ENCODE measurements around the gene FUNDC2. TPM values are rescaled to one million over a fixed set of nuclear protein-coding genes. Genes with fewer than 3 reads are reported as not detected.
"Not testable (repeated sequence)": the region's sequence is repeated elsewhere in the genome, so short reads cannot be mapped to it uniquely, and the experiment has no call there.

FUNDC2 gene
- total RNA-seq, 1 donor from 2014 or later = 43.7 TPM

DNA sequence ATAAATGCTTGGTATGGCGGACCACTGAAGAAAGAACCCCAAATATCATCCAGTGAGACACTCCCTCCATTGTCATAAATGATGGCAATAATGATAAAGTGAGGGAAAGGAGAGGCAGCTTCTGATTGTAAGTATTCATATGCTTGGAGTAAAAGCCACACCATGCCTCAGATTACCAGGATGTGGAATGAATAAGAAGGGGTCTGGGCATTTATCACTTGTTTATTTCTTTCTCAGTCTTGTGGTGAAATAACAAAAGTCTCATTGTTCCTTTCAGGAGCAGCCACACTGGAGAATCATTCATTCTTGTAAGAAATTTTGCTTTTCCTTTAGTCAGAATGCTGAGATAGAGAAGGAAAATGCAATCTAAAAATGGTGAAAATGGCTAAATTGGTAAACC lies 25.8 kb upstream of the FUNDC2 start:
- TF ChIP-seq, protein P1, sequence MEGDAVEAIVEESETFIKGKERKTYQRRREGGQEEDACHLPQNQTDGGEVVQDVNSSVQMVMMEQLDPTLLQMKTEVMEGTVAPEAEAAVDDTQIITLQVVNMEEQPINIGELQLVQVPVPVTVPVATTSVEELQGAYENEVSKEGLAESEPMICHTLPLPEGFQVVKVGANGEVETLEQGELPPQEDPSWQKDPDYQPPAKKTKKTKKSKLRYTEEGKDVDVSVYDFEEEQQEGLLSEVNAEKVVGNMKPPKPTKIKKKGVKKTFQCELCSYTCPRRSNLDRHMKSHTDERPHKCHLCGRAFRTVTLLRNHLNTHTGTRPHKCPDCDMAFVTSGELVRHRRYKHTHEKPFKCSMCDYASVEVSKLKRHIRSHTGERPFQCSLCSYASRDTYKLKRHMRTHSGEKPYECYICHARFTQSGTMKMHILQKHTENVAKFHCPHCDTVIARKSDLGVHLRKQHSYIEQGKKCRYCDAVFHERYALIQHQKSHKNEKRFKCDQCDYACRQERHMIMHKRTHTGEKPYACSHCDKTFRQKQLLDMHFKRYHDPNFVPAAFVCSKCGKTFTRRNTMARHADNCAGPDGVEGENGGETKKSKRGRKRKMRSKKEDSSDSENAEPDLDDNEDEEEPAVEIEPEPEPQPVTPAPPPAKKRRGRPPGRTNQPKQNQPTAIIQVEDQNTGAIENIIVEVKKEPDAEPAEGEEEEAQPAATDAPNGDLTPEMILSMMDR (IDR thresholded peaks at IDR 0.05; ENCODE audit: insufficient read depth, low read length, poor library complexity, severe bottlenecking) = no peak
- Histone ChIP-seq H3K27me3 (ENCODE audit: control insufficient read depth, insufficient read depth, low read length) (no peaks in the 10 kb centered on the region), H3K36me3 (ENCODE audit: control insufficient read depth, insufficient read depth, low read length) (no peaks in the 10 kb centered on the region), H3K4me3 (ENCODE audit: low read depth, low read length) (no peak overlapping the region)
- no peak for DNase-seq (ENCODE audit: low read depth)

DNA sequence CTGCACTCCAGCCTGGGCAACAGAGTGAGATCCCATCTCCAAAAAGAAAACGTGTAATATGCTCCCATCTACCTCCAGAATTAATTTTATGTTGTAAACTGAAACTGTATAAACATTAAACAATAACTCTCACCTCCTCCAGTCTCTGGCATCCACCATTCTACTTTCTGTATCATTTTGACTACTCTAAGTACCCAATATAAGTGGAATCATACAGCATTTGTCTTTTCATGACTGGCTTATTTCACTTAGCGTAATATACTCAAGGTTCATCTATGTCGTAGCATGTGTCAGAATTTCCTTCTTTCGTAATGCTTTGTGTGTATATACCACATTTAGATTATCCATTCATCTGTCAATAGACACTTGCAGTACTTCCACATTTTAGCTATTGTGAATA lies 24.8 kb upstream of the FUNDC2 start:
- Histone ChIP-seq H3K36me3 (ENCODE audit: control insufficient read depth, insufficient read depth, low read length) (no peaks in the 10 kb centered on the region), H3K4me3 (ENCODE audit: low read depth, low read length) (no peak overlapping the region), H3K27me3 (ENCODE audit: control insufficient read depth, insufficient read depth, low read length) (no peaks in the 10 kb centered on the region)
- TF ChIP-seq, protein P1 (IDR thresholded peaks at IDR 0.05; ENCODE audit: insufficient read depth, low read length, poor library complexity, severe bottlenecking) = no peak
- no peak for DNase-seq (ENCODE audit: low read depth)

DNA sequence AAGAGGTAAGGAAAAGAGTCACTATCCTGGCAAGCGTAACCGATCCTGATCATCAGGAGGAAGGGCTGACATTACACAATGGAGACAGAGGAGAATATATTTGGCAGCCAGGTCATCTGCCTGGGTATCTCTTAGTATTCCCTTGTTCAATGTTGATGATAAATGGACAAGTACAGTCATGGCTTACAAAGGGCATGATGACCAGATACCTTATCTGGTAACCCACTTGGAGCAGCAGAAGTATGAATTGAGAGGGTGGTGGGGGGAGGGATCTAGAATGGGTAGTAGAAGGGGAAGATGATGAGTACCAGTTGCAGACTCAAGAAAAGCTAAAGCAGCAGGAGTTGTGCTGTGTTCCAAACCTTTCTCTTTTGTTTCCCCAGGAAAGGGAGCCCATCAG lies 21.5 kb upstream of the FUNDC2 start:
- no peak for DNase-seq (ENCODE audit: low read depth)
- TF ChIP-seq, protein P1 (IDR thresholded peaks at IDR 0.05; ENCODE audit: insufficient read depth, low read length, poor library complexity, severe bottlenecking) = no peak
- H3K36me3 ChIP-seq (ENCODE audit: control insufficient read depth, insufficient read depth, low read length) = no peaks in the 10 kb centered on the region
- no peak overlapping the region for H3K4me3 ChIP-seq (ENCODE audit: low read depth, low read length)
- H3K27me3 ChIP-seq (ENCODE audit: control insufficient read depth, insufficient read depth, low read length) = no peaks in the 10 kb centered on the region

DNA sequence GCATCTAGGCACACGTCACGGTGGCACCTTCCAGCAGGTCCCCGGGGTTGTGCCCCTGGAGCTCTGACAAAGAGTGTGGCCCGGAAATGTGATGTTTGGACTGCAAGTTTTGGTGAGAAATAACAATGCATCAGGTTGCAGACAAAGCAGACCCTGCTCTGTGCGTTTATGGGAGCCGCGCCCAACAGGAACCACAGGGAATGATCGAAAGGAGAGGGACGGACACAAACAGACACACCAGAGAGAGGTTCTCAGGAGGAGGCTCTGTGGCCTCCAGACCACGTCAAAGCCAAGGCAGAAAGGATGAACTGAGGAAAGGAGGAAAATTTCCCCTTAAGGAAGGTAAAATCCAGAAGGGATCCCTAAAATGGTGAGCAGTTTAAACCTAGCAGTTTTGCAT lies 20.3 kb upstream of the FUNDC2 start:
- not testable (repeated sequence) for H3K27me3 ChIP-seq (ENCODE audit: control insufficient read depth, insufficient read depth, low read length); H3K36me3 ChIP-seq (ENCODE audit: control insufficient read depth, insufficient read depth, low read length); DNase-seq (ENCODE audit: low read depth); H3K4me3 ChIP-seq (ENCODE audit: low read depth, low read length)

DNA sequence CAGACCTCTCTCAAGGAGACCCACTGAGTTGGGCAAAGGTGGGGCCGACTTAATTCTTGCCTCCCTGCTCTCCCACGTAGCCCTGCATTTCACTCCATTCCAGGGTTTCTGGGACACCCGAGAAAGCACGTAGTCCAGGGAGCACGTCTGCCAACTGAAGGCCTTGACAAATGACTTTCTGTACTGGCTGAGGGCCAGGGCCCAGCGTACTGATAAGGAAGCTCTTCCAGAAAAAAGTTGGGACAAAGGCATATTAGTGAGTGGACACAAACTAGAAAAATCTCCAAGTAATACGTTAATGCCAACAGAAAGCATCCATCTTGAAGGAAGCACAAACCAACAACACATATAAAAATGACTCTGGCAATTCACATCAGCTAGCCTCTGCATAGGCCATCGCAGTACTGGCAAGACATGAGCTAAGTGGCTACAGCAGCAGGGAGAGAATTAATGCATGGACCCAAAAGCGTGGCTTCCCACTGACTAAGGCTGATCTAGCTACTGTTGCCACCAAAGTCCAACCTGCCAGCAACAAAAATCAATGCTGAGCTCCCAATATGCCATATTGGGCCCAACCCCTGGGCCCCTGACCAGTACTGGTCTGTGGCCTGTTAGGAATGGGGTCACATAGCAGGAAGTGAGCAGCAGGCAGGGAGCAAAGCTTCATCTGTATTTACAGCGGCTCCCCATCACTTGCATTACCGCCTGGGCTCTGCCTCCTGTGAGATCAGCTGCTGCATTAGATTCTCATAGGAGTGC lies 19.6 kb upstream of the FUNDC2 start:
- H3K4me3 ChIP-seq (ENCODE audit: low read depth, low read length); H3K27me3 ChIP-seq (ENCODE audit: control insufficient read depth, insufficient read depth, low read length); H3K36me3 ChIP-seq (ENCODE audit: control insufficient read depth, insufficient read depth, low read length); DNase-seq (ENCODE audit: low read depth): not testable (repeated sequence)

DNA sequence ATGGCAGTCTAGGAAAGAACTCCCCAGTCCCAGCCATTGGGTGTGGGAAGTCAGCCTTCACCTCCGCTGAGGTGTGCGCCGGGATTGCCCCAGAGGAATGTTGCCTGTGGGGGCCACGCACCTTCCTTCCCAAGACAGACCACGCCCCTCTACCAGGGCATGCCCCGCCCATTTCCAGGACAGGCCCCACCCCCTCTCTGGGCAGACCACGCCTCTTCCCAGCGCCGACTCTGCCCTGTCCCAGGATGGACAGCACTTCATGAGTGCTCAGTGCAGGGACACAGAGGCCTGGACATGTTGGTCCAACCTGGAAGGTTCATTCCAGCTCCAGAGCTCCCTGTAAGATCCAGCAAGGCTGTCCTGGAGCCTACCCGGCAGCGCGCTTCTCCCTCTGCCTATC lies 18.1 kb upstream of the FUNDC2 start:
- not testable (repeated sequence) for H3K4me3 ChIP-seq (ENCODE audit: low read depth, low read length); H3K36me3 ChIP-seq (ENCODE audit: control insufficient read depth, insufficient read depth, low read length); H3K27me3 ChIP-seq (ENCODE audit: control insufficient read depth, insufficient read depth, low read length); DNase-seq (ENCODE audit: low read depth)

DNA sequence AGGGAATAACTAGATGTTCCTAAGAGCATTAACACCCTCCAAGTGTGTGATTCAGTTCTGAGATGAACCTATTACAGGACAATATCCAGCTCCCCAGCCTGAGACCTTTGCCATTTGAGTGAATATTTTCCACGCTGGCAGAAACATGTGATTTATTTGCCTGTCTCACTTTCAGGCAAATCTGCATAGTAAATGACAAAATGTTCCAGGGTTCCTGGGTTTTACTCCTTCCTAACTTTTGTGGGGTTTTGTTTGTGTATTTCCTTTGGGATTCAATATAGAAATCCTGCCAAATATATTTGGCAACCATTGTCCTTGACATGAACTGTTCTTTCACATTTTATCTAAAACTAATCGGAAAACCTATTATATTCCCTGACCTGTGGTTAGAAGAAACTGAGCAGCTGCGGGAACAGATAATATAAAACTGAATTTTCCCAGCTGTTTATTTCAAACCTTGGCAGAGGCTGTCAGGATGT lies 16.6 kb upstream of the FUNDC2 start:
- Histone ChIP-seq H3K36me3 (ENCODE audit: control insufficient read depth, insufficient read depth, low read length) (no peaks in the 10 kb centered on the region), H3K4me3 (ENCODE audit: low read depth, low read length) (no peak overlapping the region), H3K27me3 (ENCODE audit: control insufficient read depth, insufficient read depth, low read length) (no peaks in the 10 kb centered on the region)
- TF ChIP-seq, protein P1 (IDR thresholded peaks at IDR 0.05; ENCODE audit: insufficient read depth, low read length, poor library complexity, severe bottlenecking) = no peak
- no peak for DNase-seq (ENCODE audit: low read depth)
